Measurements from ENCODE around the gene BORCS5. TPM values are rescaled to one million over a fixed set of nuclear protein-coding genes. Genes with fewer than 3 reads are reported as not detected.
"Not testable (repeated sequence)": the region's sequence is repeated elsewhere in the genome, so short reads cannot be mapped to it uniquely, and the experiment has no call there.

The BORCS5 gene
- total RNA-seq, 1 donor from 2014 or later = 25.2 TPM

DNA sequence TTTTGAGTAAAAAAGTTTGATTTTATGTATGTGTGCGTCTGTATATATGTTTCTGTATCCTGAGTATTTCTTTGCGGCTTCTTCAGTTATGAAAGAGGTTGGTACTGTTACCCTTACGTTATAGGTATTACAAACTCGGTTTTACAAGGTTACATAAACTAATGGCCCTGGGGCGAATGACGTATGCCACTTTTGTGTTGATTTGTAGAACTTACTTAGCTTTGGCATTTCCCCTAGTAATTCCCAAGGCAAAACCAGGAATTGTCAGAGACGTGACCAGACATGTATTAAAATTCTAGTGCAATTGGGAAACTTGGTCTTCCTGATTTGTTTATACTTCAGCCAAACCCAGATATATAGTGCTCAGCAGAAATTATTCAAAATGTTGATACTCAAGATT, 112.5 kb downstream of the BORCS5 start:
- Mint-ChIP-seq H3K9me3 (ENCODE audit: low read depth) (peaks cover 19% of the 10 kb centered on the region), H3K4me1 (ENCODE audit: low read depth) (no peaks in the 10 kb centered on the region), H3K36me3 (ENCODE audit: insufficient read depth) (peaks cover 53% of the 10 kb centered on the region), H3K27ac (no peak overlapping the region), H3K27me3 (no peaks in the 10 kb centered on the region), H3K4me3 (ENCODE audit: low read depth) (no peak overlapping the region)
- no peak for DNase-seq (ENCODE audit: low spot score, unreplicated experiment)
- TF ChIP-seq CTCF (IDR thresholded peaks at IDR 0.05; ENCODE audit: unreplicated experiment) = no peak

GRCh38 chr12:12470751-12471306, 114.0 kb downstream of the BORCS5 start:
- H3K9me3 Mint-ChIP-seq (ENCODE audit: low read depth) = peaks cover 19% of the 10 kb centered on the region
- H3K27me3 Mint-ChIP-seq = no peaks in the 10 kb centered on the region
- H3K27ac Mint-ChIP-seq = no peak overlapping the region
- TF ChIP-seq CTCF (IDR thresholded peaks at IDR 0.05; ENCODE audit: unreplicated experiment) = no peak
- H3K4me1 Mint-ChIP-seq (ENCODE audit: low read depth) = no peaks in the 10 kb centered on the region
- no peak overlapping the region for H3K4me3 Mint-ChIP-seq (ENCODE audit: low read depth)
- no peak for DNase-seq (ENCODE audit: low spot score, unreplicated experiment)
- H3K36me3 Mint-ChIP-seq (ENCODE audit: insufficient read depth) = peaks cover 57% of the 10 kb centered on the region

DNA sequence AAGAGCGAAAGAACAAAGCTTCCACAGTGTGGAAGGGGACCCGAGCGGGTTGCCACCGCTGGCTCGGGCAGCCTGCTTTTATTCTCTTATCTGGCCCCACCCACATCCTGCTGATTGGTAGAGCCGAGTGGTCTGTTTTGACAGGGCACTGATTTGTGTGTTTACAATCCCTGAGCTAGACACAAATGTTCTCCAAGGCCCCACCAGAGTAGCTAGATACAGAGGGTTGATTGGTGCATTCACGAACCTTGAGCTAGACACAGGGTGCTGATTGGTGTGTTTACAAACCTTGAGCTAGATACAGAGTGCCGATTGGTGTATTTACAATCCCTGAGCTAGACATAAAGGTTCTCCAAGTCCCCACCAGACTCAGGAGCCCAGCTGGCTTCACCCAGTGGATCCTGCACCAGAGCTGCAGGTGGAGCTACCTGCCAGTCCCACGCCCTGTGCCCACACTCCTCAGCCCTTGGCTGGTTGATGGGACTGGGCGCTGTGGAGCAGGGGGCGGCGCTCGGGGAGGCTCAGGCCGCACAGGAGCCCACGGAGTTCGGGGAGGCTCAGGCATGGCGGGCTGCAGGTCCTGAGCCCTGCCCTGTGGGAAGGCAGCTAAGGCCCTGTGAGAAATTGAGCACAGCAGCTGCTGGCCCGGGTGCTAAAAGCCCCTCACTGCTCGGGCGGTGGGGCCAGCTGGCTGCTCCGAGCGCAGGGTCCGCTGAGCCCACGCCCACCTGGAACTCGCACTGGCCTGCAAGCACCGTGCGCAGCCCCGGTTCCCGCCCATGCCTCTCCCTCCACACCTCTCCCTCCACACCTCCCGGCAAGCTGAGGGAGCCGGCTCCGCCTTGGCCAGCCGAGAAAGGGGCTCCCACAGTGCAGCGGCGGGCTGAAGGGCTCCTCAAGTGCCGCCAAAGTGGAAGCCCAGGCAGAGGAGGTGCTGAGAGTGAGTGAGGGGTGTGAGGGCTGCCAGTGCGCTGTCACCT, 115.4 kb downstream of the BORCS5 start:
- not testable (repeated sequence) for H3K4me1 Mint-ChIP-seq (ENCODE audit: low read depth); H3K27me3 Mint-ChIP-seq; H3K4me3 Mint-ChIP-seq (ENCODE audit: low read depth); DNase-seq (ENCODE audit: low spot score, unreplicated experiment); H3K27ac Mint-ChIP-seq
- H3K36me3 Mint-ChIP-seq (ENCODE audit: insufficient read depth) = peaks cover 61% of the 10 kb centered on the region
- H3K9me3 Mint-ChIP-seq (ENCODE audit: low read depth) = peaks cover 19% of the 10 kb centered on the region

DNA sequence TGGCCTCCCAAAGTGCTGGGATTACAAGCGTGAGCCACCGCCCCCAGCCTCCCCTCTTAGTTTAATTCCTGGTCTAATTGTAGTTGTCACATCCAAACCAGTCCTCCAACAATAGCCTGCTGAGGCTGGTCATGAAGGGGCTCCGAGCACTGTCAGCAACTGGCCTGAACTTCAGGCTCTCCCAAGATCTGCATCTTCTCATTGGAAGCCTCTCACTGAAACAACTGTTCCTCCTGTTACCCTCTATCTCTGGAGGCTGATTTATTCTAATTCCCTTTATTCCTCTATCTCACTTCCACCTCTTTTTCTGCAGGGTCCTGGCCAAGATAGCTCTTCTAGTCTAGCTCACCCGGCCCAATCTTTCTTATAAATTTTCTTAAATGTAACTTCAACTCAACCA, 116.3 kb downstream of the BORCS5 start:
- peak overlapping the region; percentile 19 for H3K27ac Mint-ChIP-seq
- peaks cover 19% of the 10 kb centered on the region for H3K9me3 Mint-ChIP-seq (ENCODE audit: low read depth)
- no peak for DNase-seq (ENCODE audit: low spot score, unreplicated experiment)
- H3K4me1 Mint-ChIP-seq (ENCODE audit: low read depth) = no peaks in the 10 kb centered on the region
- H3K36me3 Mint-ChIP-seq (ENCODE audit: insufficient read depth) = peaks cover 63% of the 10 kb centered on the region
- no peak for TF ChIP-seq CTCF (IDR thresholded peaks at IDR 0.05; ENCODE audit: unreplicated experiment)
- H3K4me3 Mint-ChIP-seq (ENCODE audit: low read depth) = no peak overlapping the region
- H3K27me3 Mint-ChIP-seq = no peaks in the 10 kb centered on the region

DNA sequence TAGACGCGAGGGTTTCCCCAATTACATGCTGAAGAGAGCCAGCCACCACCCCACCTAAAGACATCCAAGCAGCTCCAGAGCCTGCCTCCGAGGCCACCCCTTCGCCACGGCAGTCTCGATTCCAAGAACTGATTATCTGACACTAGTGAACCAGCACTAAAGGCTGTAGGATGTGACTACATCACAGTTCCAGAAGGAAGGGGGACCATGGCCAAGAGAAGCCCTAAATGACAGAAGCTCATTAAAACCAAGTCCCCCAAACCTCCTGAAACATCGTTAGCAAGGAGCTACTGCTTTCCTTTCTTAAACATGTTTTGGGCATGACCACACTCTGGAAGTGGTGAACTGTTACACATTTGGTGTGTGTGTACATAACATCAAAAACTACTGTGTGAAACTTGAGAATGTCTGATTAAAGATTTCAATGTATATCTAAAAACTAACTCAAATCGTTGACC, 117.6 kb downstream of the BORCS5 start:
- Mint-ChIP-seq H3K27ac (peak overlapping the region; percentile 22), H3K4me1 (ENCODE audit: low read depth) (no peaks in the 10 kb centered on the region), H3K4me3 (ENCODE audit: low read depth) (no peak overlapping the region), H3K36me3 (ENCODE audit: insufficient read depth) (peaks cover 60% of the 10 kb centered on the region), H3K27me3 (no peaks in the 10 kb centered on the region), H3K9me3 (ENCODE audit: low read depth) (peaks cover 16% of the 10 kb centered on the region)
- DNase-seq (ENCODE audit: low spot score, unreplicated experiment) = no peak
- TF ChIP-seq CTCF (IDR thresholded peaks at IDR 0.05; ENCODE audit: unreplicated experiment) = no peak

Measured in progenitor cell of endocrine pancreas (in vitro differentiated cells).